T-helper 1 cell treated with Interleukin-12 subunit alpha and Interleukin-12 subunit beta and Interleukin-4 antibody, amounts not matched to agents 30 μg/mL and 1 μg/mL, for 36 hours (primary cell): ENCODE results near the gene GAMT.

Experiments
- H3K27ac Mint-ChIP-seq: one replicate; pipeline ENCODE4 v1.8.0; 2021; ENCODE audit warnings: mild to moderate bottlenecking, mixed read lengths
- H3K27me3 Mint-ChIP-seq: one replicate; pipeline ENCODE4 v1.8.0; 2021; ENCODE audit warnings: low read depth, mixed read lengths
- H3K36me3 Mint-ChIP-seq: one replicate; pipeline ENCODE4 v1.8.0; 2021; ENCODE audit warnings: low read depth, mixed read lengths
- H3K4me1 Mint-ChIP-seq: one replicate; pipeline ENCODE4 v1.8.0; 2021; ENCODE audit warnings: low read depth, mixed read lengths
- H3K4me3 Mint-ChIP-seq: one replicate; pipeline ENCODE4 v1.8.0; 2021; ENCODE audit warnings: mild to moderate bottlenecking, moderate library complexity, mixed read lengths
- H3K9me3 Mint-ChIP-seq: one replicate; pipeline ENCODE4 v1.8.0; 2021; ENCODE audit warnings: mixed read lengths

GAMT gene

DNA sequence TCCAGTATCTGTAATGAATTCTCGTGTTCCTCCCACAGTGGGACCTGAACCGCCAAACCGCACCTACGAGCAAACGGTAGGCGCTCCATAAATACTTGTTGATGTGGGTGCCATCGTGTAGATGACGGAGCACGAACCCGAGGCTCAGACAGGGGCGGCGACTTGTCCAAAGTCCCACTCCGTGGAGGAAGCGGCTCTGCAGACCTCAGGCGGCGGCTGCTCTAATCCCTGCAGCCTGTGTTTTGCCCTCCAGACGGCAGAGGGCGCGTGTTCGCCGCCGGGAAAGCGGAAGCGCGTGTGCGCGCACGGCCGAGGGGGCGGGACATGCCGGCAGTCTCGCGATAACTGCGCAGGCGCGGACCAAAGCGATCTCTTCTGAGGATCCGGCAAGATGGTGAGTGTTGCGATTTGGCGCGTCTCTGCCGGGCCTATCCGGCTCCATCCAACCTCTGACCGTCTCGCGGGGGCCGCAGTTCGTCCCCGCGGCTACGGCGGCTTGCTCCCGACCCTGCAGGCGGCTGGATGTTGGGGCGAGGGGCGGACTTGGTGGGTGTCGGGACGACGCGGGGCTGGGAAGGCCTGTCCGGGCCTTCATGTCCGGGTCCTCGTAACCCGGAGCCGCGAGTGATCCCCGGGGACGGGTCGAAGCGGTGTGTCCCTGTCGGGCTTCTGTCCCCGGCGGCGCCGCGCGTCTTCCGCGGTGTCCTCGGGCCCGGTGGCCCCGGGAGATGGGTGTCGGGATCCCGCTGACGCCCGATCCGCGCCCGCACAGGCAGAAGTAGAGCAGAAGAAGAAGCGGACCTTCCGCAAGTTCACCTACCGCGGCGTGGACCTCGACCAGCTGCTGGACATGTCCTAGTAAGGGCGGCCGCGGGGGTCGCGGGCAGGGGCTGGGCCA is 36.9 kb upstream of the GAMT start, which contains the start of gene RPS15:
TSS of gene RPS15 (plus strand) at position 362 of the 898 bp plus-strand sequence. CDS start at position 392, 30 bp downstream.
- H3K27ac Mint-ChIP-seq, result peak within 1 kb of the TSS; percentile 98
- H3K4me3 Mint-ChIP-seq, result peak within 1 kb of the TSS; percentile 98
- H3K36me3 Mint-ChIP-seq, result peaks cover 37% of the 10 kb centered on the region
- H3K4me1 Mint-ChIP-seq, result peaks cover 18% of the 10 kb centered on the region
- H3K9me3 Mint-ChIP-seq, result no peaks in the 10 kb centered on the region
- H3K27me3 Mint-ChIP-seq, result no peaks in the 10 kb centered on the region

DNA sequence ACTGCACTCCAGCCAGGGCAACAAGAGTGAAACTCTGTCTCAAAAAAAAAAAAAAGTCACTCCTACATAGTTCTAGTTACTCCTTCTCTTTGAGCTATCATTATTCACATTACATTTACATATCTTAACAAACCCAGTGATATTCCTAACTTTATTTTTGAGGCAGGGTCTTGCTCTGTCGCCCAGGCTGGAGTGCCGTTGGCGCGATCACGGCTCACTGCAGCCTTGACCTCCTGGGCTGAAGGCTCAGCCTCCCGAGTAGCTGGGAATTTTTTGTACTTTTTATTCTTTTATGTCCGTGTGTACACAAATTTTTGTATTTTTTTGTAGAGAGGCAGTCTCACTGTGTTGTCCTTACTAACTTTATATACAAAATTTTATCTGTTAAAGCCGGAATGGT is 36.3 kb upstream of the GAMT start:
- H3K9me3 Mint-ChIP-seq, result no peaks in the 10 kb centered on the region
- H3K4me3 Mint-ChIP-seq, result no peak overlapping the region
- H3K36me3 Mint-ChIP-seq, result peaks cover 36% of the 10 kb centered on the region
- H3K4me1 Mint-ChIP-seq, result peaks cover 16% of the 10 kb centered on the region
- H3K27me3 Mint-ChIP-seq, result no peaks in the 10 kb centered on the region
- peak overlapping the region; percentile 98 for H3K27ac Mint-ChIP-seq

DNA sequence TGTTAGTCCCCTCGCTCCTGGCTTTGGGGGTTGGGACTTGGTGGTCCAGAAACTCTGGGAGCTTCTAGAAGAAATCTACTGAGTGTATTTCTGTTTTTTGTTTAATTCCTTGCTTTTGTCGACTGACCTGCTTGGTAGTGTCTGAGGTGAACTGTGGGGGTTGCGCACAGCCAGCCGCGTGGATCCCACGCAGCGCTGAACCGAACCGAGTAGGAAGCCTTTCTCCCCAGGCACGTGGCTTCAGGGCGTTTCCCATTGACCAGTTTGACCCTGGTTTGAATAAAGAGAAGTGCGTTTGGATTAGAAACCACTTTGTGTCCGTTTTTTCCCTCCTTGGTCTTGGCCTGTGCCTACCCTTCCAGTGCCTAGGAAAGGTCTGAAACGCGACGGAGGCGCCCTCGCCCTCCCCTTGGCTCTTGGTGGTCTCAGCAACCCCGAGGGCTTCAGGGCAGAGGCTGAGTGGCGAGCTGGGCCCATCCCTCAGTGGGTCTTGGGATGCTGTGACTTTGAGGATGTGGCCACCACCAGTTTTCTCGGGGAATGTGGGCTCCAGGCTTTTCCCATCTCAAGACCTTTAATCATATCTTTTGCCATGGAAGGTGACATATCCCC is 34.1 kb upstream of the GAMT start:
- Mint-ChIP-seq H3K4me3 (no peak overlapping the region), H3K27ac (peak overlapping the region; percentile 49), H3K36me3 (peaks cover 25% of the 10 kb centered on the region)

DNA sequence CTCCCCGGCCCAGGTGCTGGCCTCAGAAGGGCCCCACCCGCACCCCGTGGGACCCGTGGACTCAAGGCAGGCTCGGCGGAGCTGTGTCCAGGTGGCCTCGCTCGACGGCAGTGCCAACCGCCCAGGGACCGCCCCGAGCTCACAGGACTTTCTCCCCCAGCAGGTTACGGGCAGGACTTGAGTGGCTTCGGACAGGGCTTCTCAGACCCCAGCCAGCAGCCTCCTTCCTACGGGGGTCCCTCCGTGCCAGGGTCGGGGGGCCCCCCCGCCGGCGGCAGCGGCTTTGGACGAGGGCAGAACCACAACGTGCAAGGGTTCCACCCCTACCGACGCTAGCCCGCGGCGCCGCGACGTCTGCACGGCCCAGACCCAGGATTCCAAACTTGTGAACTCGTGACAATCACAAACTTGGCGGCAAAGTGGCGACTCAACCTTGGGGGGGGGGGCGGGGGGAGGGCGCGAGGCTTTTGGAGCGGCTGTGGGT is 33.3 kb upstream of the GAMT start:
- H3K9me3 Mint-ChIP-seq, result no peaks in the 10 kb centered on the region
- peaks cover 9% of the 10 kb centered on the region for H3K4me1 Mint-ChIP-seq
- H3K36me3 Mint-ChIP-seq, result peaks cover 16% of the 10 kb centered on the region
- no peaks in the 10 kb centered on the region for H3K27me3 Mint-ChIP-seq
- H3K4me3 Mint-ChIP-seq, result no peak overlapping the region
- no peak overlapping the region for H3K27ac Mint-ChIP-seq

More for the DNA sequence above, 34.1 kb upstream of the GAMT start:
- H3K9me3 Mint-ChIP-seq, result no peaks in the 10 kb centered on the region
- peaks cover 12% of the 10 kb centered on the region for H3K4me1 Mint-ChIP-seq
- H3K27me3 Mint-ChIP-seq, result no peaks in the 10 kb centered on the region

DNA sequence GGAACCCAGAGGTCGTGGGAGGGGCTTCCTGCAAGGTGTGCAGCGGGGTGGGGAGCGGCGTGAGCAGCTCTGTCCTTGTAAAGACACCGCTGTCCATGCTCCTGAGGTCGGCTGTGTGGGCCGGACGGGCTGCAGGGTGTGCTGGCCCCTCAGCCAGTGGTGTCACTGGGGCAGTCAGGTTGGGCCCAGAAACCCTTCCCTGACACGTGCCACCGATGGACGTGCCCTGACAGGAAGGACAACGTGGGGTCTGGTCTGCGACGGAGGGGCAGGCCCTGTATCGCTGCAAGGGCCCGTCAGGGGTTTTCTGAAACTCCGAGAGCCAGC is 32.7 kb upstream of the GAMT start:
- H3K9me3 Mint-ChIP-seq, result no peaks in the 10 kb centered on the region
- no peaks in the 10 kb centered on the region for H3K27me3 Mint-ChIP-seq
- H3K4me3 Mint-ChIP-seq, result no peak overlapping the region
- peaks cover 6% of the 10 kb centered on the region for H3K4me1 Mint-ChIP-seq
- peaks cover 15% of the 10 kb centered on the region for H3K36me3 Mint-ChIP-seq
- H3K27ac Mint-ChIP-seq, result no peak overlapping the region

DNA sequence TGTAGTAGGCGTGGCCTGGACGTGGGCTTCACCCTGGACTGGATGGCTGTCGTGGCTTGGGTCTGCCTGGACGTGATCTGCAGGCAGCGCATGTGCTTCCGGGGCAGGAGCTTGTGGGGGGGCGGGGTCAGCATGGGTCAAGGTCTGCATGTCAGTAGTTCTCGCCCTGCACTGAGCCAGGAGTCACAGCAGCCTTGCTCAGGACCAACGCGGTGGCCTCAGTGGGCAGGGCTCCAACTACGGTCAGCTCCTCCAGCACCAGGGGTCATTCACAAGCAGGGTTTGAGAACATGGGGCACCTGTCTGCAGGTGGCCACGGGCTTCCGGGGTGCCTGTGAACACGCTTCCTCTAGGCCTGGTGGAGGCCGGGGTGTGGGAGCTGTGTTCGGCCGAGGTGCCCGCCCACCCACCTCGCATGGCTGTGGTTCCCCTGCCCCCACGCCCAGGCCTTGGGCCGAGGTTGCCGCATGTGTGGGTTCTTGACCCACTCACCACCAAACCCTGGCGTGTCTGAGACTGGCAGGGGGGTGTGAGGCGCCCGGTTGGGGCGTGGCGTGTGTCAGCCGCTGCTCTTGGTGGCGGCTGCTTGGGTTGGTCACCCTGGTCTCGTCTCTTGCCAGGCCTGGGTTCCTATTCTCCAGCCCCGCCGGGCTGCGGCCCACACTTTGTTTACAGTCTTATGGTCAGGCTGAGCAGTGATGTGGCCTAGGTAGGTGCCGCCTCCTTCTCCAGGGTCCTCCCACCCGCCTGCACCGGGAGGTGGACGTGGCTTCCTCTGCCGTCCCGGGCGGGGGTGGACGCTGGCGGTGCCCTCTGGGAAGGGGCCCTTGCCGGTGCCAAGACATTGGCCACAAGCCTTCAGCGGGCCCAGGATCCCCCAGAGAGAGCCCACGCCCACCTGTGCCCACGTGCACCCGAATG is 32.0 kb upstream of the GAMT start:
- H3K36me3 Mint-ChIP-seq, result peaks cover 15% of the 10 kb centered on the region
- H3K27ac Mint-ChIP-seq, result no peak overlapping the region
- H3K27me3 Mint-ChIP-seq, result no peaks in the 10 kb centered on the region
- peaks cover 6% of the 10 kb centered on the region for H3K4me1 Mint-ChIP-seq
- no peaks in the 10 kb centered on the region for H3K9me3 Mint-ChIP-seq
- no peak overlapping the region for H3K4me3 Mint-ChIP-seq

DNA sequence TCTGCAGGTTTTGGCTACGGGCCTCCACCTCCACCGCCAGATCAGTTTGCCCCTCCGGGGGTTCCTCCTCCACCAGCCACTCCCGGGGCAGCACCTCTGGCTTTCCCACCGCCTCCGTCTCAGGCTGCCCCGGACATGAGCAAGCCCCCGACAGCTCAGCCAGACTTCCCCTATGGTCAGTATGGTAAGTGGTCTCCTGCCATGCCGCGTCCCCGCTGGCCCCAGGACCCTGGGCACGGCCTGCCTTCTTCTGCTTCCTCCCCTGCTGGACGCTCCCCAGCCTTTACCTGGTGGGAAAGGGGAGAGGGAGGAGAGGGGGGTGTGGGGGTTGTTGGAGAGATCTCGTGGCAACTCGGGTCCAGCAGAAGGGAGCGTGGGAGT is 31.2 kb upstream of the GAMT start:
- no peak overlapping the region for H3K27ac Mint-ChIP-seq

DNA sequence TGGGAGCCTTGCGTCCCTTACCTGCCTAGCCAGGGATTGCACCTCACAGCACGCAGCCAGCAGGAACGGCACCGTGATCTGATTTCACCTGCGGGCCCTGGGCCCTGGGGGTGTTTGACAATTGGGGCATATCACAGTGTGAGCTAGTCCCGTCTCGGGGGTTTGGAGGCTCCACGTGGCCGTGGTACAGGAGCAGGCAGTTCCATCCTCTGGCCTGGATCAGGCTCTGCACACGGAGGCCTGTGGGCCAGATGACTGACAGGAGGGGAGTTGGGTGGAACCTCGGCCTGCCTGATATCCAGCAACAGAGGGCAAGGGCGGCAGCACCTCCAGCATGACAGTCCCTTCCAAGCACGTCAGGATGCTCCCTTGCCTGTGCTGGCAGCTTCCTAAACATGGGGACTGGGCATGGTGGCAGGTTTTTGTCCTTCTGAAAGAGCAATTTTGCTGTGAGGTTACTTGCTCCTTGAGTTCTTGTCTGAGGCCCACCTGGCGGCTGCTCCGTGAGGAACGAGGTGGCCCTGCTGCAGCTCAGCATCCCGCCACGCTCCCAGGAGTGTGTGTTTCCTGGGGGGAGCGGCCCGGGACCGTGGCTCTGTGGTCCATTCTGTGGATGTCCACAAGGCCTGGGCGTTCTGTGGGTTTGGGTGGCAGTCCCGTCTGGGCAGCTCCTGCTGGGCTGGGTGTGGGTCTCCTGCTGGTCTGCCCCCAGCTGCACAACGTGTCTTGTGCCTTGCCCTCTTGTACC is 30.6 kb upstream of the GAMT start:
- peaks cover 14% of the 10 kb centered on the region for H3K36me3 Mint-ChIP-seq
- no peak overlapping the region for H3K4me3 Mint-ChIP-seq
- H3K9me3 Mint-ChIP-seq, result no peaks in the 10 kb centered on the region
- H3K4me1 Mint-ChIP-seq, result no peaks in the 10 kb centered on the region
- no peaks in the 10 kb centered on the region for H3K27me3 Mint-ChIP-seq
- H3K27ac Mint-ChIP-seq, result no peak overlapping the region

More for the DNA sequence above, 31.2 kb upstream of the GAMT start:
- Mint-ChIP-seq H3K9me3 (no peaks in the 10 kb centered on the region), H3K27me3 (no peaks in the 10 kb centered on the region), H3K4me1 (no peaks in the 10 kb centered on the region), H3K36me3 (peaks cover 14% of the 10 kb centered on the region), H3K4me3 (no peak overlapping the region)

DNA sequence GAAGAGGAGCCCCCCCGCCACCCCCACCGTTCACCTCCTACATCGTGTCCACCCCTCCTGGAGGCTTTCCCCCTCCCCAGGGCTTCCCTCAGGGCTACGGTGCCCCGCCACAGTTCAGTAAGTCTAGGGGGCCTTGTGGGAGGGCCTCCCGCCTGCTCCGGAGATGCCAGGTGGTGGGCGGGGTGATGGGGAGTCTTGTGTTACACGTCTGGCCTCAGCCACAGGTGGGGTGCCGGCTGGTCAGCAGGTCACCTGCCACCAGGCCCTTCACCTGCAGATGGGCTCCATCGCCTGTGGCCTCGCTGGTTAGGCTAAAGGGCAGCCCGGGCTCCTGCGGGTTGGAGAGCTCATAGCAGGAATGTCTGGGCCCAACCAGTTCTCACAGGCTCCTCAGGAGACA is 28.9 kb upstream of the GAMT start:
- Mint-ChIP-seq H3K27ac (no peak overlapping the region), H3K4me1 (no peaks in the 10 kb centered on the region), H3K9me3 (no peaks in the 10 kb centered on the region), H3K36me3 (peaks cover 10% of the 10 kb centered on the region), H3K4me3 (no peak overlapping the region), H3K27me3 (no peaks in the 10 kb centered on the region)

DNA sequence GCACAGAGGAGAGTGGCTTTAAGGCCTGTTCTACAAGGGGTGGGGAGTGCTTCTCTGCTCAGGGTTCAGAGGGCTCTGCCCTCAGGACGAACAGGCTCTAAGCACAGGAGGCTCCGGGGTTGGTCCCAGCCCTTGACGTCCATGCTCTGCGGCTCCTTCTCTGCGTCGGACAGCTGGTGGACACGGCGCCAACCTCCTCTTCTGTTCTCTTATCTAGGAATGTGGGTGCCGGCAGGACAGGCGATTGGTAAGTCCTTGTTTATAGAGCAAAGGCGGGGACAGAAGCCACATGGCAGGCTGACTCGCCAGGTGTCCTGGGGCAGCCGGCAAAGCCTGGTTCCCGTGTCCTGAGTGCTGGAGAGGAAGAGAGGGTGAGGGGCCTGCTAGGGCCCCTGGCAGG is 28.4 kb upstream of the GAMT start:
- Mint-ChIP-seq H3K27ac (no peak overlapping the region), H3K9me3 (no peaks in the 10 kb centered on the region), H3K36me3 (peaks cover 9% of the 10 kb centered on the region), H3K4me1 (no peaks in the 10 kb centered on the region), H3K27me3 (no peaks in the 10 kb centered on the region), H3K4me3 (no peak overlapping the region)

DNA sequence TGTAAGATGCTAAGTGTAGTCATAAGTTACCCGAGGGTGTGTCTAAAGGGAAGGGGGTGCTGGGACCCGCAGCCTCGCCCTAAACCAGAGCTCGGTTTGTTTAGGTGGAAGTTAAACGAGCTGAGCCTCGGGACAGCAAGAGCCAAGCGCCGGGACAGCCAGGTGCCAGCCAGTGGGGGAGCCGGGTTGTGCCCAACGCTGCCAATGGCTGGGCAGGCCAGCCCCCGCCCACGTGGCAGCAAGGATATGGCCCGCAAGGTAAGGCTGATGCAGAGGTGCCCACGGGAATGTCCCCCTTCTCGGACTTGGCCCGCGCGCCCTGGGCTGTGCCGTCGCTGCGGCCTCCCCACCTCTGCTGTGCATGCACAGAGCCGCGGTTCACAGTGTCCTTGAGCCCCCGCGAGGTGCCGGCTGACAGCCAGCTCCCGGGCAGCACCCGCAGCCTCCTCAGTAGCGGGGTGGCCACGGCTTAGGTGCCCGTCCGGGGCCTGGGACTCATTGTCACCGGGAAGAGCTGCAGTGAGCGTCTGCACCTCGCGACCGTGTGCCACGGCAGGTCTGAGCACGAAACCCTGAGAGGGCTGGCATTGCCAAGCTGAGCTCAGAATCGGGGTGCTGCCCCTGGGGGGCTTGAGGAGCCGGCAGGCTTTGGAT is 27.5 kb upstream of the GAMT start:
- no peaks in the 10 kb centered on the region for H3K27me3 Mint-ChIP-seq
- H3K9me3 Mint-ChIP-seq, result no peaks in the 10 kb centered on the region
- H3K4me1 Mint-ChIP-seq, result no peaks in the 10 kb centered on the region
- H3K4me3 Mint-ChIP-seq, result no peak overlapping the region
- H3K27ac Mint-ChIP-seq, result no peak overlapping the region
- peaks cover 9% of the 10 kb centered on the region for H3K36me3 Mint-ChIP-seq

DNA sequence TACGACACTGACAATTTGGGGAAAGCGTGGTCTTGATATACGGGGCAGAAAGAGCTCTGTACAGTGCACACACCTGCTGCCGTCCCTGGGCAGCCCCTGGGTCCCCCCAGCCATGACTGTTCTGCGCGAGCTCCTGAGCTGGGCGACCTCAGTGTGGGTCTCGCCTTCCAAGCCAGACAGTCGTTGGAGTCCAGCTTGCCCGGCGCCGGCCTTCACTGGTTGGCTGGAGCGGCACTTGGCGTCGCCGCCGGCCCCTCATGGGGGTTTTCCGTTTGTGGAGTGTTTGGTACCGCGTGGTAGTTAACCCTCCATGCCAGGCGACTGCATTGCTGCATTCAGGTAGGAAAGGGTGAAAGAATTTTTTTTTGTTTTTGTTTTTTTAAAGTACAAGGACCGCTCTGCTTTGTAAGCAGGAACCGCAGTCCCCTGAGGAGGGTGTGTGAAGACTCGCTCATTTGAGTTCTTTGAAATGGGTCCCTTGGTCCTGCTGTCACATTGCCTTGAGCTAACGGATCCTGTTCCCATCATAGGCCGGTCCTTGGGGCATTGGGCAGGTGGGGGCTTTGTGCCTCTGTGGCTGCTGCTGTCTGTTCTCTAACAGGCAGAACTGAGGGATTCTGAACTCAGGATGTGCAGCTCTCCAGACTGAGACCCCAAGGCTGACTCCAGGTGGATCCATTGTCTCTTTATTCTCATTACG is 26.0 kb upstream of the GAMT start:
- Mint-ChIP-seq H3K4me1 (peaks cover 3% of the 10 kb centered on the region), H3K9me3 (no peaks in the 10 kb centered on the region), H3K36me3 (peaks cover 18% of the 10 kb centered on the region), H3K27me3 (no peaks in the 10 kb centered on the region), H3K27ac (peak overlapping the region; percentile 41), H3K4me3 (no peak overlapping the region)

DNA sequence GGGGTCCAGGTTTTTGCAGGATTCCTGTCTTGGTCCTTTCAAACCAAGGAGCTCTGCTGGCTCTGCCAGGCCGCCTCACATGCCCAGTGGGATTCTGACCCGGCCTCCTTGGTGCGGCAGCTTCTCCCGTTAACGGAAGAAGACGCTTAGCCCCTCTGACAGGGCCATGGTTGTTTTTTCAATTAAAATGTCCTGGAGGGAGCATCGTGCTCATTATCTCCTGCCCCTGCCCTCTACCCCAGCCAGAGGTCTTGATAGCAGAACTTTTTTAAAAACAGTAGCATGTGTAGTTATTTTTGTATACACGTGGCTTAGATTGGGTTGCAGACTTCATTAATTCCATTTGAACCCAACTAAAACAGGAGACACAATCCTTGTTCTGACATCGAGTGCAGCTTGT is 25.4 kb upstream of the GAMT start:
- H3K27ac Mint-ChIP-seq, result no peak overlapping the region
- H3K4me3 Mint-ChIP-seq, result no peak overlapping the region
- H3K27me3 Mint-ChIP-seq, result no peaks in the 10 kb centered on the region
- no peaks in the 10 kb centered on the region for H3K9me3 Mint-ChIP-seq
- peaks cover 3% of the 10 kb centered on the region for H3K4me1 Mint-ChIP-seq
- peaks cover 19% of the 10 kb centered on the region for H3K36me3 Mint-ChIP-seq
